Fibroblast of lung (primary cell): ENCODE measurements around the gene NFAT5.

Source experiments
- EZH2 ChIP-seq: IDR thresholded peaks from 2 replicates; pipeline ENCODE4 v1.5.1; 2012; ENCODE audit warnings: low read length, control low read depth, mild to moderate bottlenecking; ENCODE audit errors: missing control alignments
- TF ChIP-seq, protein P1 (sequence below), 2 donors: IDR thresholded peaks in 1 of 2; conservative IDR thresholded peaks in 1 of 2; 1 replicate in 1 of 2; 2 replicates in 1 of 2; pipeline ENCODE4 v1.5.1; 2011 to 2012; ENCODE audit warnings: low read length in 2 of 2, control low read depth in 1 of 2, inconsistent platforms in 1 of 2, low read depth in 1 of 2, mild to moderate bottlenecking in 1 of 2

GRCh38 chr16:69535123-69536050, 30.4 kb upstream of the NFAT5 start:
- TF ChIP-seq, protein P1, sequence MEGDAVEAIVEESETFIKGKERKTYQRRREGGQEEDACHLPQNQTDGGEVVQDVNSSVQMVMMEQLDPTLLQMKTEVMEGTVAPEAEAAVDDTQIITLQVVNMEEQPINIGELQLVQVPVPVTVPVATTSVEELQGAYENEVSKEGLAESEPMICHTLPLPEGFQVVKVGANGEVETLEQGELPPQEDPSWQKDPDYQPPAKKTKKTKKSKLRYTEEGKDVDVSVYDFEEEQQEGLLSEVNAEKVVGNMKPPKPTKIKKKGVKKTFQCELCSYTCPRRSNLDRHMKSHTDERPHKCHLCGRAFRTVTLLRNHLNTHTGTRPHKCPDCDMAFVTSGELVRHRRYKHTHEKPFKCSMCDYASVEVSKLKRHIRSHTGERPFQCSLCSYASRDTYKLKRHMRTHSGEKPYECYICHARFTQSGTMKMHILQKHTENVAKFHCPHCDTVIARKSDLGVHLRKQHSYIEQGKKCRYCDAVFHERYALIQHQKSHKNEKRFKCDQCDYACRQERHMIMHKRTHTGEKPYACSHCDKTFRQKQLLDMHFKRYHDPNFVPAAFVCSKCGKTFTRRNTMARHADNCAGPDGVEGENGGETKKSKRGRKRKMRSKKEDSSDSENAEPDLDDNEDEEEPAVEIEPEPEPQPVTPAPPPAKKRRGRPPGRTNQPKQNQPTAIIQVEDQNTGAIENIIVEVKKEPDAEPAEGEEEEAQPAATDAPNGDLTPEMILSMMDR (conservative IDR thresholded peaks at IDR 0.05 in 1 of 2, IDR thresholded peaks at IDR 0.05 in 1 of 2; ENCODE audit: low read depth in 1 of 2, low read length in 2 of 2), result no peak
- TF ChIP-seq EZH2, result no peak
